Stimulated activated CD4-positive, alpha-beta T cell treated with anti-CD3 and anti-CD28 coated beads, Interleukin-1b, Interleukin-23, amount 100 ng/mL, for 48 hours (primary cell): Measurements from ENCODE around the gene S100PBP.

Experiments
- DNase-seq: peaks from one replicate; pipeline ENCODE4 v3.0.0-alpha.2; 2020

The S100PBP gene

DNA sequence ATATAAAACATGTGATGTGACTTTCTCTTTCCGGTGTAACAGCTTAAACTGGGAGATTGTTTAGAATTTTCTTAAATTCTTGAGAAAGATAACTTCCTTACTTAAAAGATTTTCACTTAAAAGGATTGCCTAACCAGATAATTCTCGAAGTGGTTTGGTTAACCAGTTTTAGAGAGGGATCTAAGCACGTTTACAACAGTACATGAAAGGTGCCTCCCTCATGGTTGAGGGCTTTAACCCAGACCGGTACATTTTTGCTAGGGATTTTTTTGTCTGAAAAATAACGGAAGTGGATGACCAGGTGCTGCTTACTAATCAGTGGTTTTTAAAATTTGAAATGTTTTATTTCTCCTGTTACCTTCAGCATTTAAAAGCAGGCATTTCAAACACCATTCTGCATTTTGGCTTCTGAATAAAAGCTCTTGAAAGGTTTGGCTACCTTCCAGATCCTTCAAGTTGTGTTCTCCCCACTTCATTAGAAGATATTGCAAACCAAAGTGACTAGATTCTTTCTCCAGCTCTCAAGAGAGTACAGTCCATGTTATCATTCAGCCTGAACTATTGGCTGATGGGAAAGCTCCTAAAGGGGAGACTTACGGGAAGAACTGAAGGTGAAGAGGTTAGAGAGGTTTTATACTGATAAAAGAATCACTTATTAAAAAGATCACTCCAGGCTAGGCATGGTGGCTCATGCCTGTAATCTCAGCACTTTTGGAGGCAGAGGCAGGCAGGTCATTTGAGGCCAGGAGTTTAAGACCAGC lies 12.8 kb downstream of the S100PBP start:
- DNase-seq: no peak

DNA sequence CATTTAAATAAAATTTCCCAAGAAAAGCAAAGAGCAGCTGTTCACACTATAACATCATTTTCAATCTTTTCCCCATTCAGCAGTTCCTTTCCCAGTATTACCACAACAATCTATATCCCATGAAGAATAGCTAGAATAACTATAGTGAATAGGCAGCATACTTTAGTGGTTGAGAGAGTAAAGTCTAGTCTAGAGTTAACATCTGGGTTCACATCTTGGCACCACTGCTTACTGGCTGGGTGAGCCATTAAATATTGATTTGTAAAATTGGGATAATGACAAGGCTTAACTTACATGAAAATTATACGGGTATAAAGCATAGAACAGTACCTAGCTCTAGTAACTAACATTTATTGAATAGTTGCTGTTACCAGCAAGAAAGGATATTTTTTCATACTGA lies 14.4 kb downstream of the S100PBP start:
- no peak for DNase-seq

DNA sequence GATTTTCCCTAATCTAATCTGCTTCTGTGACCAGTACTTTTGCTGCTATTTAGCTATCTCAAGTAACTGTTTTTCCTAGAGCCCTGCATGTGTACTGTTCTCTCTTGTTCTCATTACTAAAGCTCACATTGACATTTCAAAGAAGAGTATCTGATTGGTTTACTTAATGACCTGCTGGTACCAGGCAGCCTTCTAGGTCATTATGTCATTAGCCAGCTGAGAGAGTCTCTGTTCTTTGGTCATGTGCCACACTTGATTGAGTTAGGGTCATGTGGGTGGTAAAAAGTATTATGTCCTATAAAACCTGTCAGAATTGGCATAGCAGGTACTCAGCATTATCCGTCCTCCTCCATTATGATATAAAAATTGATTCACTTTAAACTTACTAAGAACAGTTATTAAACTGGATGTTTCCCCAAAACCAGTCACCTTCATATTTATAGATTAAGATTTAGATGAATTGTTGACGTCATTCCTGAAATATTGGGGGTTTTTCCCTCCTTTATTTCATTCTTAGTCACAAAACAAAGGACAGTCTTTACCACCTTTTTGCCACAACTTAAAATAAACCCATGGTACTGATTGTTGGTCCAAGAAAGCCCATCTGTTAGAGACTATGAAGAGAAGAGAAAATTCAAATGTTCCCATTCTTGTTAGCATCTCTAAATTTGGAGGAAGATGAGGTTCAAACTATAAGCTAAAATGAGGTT lies 31.1 kb downstream of the S100PBP start:
- no peak for DNase-seq

DNA sequence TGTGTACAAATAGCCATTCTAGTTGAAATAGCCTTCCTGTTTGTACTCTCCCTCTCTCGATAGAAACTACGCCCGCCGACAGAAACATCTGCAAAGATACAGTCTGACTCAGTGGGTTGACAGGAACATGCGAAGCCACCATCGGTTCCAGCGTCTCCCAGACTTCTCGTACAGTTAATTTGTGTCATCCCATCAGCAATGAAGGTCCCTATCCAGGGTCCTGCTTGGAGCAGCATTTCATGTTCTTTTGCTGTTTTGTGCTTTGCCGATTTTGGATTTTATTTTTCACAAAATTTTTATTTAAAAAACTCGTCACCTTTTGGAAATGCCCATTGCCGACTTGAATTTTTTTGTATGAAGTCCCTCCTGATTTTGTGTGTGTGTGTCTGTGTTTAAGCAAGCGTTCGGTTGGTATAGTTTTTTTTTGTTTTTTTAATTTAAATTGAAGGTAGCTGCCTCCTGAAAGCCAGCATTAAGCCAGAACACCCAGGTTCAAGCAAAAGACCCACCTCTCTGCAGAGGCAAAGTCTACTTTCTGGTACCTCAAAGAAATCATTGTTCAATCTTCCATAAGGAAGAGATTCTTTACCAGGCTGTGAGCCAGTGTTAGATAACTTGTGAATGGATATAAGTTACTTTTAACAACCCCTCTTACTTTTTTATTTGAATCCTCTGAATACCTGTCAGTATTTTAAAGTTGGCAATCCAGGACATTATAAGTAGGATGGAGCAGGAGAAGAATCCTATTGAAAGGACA lies 38.6 kb downstream of the S100PBP start:
- no peak for DNase-seq

DNA sequence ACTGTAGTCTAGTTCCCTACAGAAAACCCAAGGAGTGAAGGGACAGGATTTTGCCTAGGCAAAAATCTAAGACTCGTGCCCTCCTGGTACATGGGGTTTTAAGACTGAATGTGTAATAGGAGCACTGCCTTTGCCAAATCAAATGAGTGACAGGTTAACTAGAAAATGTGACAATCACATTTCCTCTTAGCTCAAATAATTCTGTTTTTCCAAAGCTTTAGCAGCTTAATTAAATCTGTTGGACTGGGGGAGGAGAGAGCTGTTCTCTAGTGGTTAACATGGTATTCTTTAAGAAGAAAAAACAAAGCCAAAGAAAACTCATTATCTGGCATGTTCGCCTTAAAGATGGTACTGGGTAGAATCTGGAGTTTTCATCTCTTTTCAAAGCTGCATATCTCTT lies 40.7 kb downstream of the S100PBP start:
- no peak for DNase-seq

DNA sequence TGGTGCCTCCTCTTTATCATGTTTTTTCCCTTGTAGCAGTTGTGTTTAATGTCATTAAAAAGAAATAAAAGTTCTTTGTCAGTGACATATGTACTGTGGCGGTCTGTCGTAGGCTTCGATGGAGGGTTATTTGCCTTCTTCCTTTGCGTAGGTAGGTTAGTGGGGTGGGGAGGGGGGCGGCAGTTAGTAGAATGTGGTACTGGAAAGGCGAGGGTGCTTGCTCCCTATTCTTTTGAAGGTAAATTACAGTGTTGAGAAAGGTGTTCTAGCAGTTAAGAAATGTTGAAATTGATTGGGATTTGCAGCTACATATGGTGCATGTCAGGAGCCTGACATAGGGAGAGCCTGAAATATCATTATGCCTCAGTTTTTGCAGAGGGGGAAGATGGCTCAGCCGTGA lies 41.3 kb downstream of the S100PBP start:
- DNase-seq: no peak

DNA sequence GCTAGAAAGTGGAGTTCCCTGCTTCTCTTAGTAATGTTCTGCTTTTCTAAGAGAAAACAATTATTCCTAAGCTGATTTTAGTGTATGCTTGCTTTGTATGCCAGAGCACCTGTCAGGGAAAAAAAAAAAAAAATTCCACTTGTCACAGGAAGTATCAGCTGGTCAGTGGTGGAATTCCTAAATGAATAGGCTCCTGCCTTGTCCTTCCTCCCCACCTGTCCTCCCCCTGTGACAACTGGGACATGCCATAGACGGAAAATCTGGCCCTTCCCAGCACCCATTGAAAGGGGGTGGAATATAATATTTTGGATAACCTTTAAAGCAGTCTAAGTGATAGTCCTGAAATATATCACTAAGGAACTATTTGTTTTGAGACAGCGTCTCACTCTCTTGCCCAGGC lies 42.5 kb downstream of the S100PBP start:
- DNase-seq: no peak

DNA sequence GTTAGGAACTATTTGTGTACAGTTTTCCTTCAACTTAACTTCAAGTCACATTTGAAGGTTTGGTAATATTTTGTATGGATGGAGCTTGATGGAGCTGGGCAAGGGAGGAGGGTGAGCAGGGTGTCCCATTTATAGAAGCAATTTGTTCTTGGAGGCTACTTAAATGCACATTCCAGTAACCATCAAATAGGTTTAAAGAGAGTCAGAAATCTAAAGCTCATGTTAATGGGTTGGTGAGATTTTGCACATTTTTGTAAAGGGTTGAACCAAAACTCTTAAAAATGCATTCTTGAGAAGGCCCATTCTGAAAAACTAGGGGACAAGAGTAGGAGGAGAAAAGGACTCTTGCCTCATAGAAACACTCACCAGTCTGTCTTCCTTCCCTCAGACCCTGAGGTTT lies 43.1 kb downstream of the S100PBP start:
- DNase-seq: no peak

DNA sequence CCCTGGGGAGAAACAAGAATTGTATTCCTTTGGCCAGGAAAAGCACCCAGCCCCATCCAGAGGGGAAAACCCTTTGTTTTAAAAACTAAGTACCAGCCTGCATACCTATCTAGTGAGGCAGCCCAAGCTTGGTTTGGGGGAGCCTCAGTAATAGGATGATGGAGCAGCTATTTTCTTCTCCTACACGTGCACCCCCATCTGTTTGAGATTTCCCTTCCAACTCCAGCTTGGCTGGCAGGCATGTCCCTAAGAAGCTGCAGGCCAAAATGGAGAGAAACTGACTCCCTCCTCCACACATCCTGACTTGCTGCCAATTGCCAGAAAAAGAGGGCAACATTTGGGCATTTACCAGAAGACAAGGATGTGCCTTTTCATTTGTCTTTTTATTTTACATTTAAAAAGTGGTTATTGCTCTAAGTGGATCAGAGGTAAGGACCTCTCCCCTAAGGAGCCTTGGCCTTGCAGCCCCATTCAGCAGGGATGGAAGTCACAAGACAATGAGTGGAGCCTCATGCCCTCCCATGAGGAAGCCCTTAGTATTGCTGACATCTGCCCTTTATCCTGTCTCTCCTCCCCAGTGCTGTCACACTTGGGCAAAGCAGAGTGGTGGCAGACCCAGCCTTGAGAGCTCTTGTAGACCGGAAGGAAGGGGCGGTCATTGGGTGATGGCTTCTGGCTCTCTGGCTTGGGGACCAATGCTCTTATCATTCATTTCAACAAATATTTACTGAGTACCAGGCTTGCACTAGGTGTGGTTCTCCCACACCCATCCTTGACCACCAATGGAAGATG lies 44.6 kb downstream of the S100PBP start:
- no peak for DNase-seq

DNA sequence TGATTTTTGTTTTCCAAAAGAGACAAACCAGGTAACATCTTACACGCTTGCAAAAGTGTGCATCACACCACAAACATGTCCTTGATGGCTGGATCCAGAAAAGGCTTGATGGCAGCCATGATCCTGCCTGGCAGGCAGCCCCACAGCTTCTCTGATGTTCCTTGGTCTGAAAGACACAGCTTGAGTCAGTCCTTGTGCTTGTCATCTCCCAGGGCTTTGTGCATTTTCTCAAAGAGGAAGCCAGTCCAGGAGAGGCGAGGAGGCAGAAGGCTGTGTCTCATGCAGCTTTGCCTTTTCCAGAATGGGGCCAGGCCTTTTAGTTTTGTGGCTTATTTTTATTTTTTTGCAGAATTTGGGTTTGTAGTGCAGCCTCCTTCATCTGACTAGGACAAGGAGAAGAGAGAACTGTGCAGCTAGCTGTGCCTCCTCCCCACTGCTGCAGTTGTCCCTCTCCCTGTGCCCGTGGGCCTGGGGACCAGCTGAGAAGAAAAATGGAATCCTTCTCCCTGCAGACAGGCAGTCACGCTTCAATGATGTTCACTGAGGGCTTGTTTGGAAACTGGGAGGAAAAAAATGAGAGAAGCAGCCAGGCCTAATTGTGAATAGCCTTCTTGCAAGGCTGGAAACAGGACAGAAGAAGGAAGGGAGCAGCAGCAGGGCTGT lies 45.9 kb downstream of the S100PBP start:
- no peak for DNase-seq

DNA sequence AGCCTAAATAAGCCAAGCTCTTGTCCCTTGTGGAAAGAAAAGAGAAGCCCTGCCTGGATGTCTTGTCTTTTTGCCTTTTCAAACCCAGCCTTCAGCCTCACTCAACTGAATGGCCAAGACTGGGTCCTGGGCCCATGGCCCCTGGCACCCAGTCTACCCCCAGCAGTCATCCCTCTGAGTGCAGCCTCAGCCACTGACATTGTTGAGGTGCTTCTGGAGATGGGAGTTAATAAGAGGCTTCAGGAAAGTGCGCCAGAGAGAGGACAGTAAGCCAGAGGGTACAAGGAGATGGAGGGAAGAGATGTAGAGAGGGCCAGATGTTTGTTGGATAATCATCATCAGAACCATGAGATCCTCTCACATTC lies 46.4 kb downstream of the S100PBP start:
- no peak for DNase-seq

DNA sequence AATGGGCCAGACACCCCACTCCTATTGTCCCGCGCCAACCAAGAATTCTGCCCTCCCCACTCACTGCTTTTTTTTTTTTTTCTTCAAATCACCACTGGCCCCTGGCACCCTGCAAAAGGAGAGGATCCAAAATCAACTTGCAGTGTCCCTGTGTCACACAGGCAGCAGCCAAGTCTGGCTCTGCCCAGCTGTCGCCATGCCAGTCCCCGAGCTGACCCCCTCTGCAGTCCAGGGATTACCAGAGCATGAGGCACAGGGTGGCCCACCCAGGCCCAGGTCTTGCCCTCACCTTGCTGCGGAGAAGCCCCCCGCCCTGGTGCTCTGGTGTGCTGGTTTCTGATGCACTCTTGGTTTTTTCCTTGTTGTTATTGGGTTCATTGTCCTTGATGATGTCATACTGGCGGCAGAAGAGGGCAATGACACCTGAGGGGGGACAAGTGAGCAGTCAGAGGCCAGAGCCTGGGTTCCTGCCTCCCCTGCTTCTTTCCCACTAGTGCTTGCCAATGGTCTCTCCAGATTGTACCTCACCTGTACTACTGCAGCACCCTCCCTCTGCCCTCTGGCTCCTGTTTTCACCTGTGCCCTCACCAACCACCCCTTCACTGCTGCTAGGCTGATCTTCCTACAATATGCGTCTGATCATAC lies 47.0 kb downstream of the S100PBP start:
- DNase-seq: no peak

DNA sequence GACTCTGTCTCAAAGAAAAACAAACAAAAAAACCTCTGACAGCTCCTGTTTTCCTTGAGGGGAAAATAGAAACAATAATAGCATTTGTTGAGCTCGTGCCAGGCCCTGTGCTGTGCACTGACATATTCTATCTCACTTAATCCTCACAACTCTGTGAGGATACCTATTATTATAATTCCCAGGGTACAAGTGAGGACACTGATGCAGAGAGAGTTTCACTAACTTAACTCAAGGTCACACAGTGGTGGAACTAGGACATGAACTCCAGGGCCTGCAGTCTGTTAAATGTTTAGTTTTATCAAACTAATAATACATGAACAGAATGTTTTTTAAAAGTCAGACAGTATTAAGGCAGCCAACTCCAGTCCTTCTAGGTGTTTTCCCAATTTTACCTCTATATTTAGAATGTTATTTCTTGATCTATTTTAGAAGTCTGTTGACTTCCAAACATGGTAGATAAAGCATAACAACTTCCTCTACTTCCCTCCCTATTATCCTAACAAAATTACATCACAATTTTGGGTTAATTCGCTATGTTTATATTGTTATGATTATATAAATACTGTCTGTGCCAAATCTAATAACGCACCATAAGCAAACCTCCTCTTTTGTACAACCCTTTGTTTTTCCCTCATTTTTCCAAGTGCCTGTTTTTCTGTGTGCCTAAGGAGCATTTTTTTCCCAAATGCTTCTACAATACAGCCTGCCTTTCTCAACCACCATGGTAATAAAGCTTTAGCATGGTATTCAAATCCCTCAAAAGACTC lies 48.4 kb downstream of the S100PBP start:
- no peak for DNase-seq

DNA sequence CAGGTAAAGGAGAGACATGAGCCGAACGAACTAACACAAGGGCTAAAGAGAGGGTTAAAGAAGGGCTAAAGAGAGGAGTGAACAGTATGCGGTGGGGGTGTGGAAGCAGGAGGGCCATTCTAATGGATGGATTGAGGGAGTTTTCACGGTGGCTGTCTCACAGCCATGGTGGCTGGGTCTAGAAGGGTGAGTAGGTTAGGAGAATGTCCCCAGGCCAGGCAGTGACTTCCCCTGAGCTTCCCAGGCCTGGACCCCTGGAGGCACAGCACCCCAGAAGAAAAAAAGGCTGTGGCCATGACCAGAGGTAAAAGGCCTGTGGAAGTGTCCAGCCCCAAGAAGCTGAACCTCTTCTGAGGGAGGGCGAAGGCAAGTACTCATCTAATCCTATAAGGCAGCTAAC lies 49.7 kb downstream of the S100PBP start:
- no peak for DNase-seq

DNA sequence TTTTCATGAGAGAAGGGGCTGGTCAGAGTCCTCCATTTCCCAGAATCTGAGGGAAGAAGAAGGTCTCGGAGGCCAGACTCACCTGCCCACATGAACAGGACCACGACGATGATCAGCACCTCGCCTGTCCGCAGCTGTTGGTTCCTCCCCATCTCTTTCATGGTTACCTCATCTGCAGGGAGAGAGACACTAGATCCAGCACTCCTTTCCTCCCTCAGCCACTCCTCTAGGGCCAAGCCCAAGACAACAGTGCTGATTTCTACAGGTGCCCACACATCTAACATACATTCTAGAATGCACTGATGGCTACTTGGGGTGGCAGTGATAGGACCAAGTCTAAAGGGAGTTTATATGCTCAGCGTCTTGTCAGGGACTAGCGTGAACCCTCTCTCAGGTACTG lies 50.2 kb downstream of the S100PBP start:
- no peak for DNase-seq

DNA sequence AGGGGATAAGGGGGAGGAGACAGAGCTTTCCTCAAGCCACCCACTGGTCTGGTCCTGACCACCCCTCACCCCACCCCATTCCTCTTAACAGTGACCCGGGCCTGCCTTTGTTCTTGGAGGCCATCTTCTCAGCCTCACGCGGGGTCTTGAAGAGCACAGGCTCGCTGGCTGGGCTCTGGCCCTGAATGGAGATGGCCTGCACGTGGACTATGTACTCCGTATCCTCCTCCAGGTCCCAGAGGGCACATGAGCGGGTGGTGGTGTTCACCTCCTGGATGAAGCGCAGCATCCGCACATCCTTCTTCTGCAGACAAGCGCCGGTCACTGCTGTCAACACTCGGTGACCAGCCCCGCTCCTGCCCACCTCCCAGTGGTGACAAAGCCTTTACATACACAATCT lies 50.6 kb downstream of the S100PBP start:
- DNase-seq: no peak

DNA sequence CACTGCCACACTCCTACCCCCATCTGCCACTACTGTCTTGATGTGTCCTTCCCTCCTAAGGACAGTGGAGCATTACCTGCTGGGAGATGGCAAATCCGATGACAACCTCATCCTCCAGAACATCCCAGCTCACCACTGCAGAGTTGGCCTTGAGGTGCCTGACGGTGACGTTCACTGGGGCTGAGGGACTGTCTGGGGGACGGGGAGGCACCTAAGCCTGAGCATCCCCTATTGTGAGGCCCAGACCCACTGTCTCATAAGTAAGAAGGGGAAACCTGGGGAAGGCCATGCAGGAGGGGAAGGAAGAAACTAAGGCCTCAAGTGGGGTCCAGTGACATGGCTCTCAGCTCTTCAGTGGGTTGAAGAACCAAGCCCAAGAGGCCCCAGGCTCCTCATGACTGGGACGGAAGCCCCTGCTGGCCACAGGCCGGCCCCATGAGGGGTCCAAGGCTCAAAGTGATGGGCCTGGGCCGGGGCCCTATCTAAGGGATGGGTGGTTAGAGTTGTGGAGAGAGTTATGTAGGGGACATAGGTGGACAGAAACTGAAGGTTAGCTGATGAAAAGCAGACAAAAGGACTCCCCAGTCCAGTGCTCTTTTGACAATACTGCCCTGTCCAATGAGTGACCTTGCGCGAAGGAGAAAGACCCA lies 51.5 kb downstream of the S100PBP start:
- no peak for DNase-seq

DNA sequence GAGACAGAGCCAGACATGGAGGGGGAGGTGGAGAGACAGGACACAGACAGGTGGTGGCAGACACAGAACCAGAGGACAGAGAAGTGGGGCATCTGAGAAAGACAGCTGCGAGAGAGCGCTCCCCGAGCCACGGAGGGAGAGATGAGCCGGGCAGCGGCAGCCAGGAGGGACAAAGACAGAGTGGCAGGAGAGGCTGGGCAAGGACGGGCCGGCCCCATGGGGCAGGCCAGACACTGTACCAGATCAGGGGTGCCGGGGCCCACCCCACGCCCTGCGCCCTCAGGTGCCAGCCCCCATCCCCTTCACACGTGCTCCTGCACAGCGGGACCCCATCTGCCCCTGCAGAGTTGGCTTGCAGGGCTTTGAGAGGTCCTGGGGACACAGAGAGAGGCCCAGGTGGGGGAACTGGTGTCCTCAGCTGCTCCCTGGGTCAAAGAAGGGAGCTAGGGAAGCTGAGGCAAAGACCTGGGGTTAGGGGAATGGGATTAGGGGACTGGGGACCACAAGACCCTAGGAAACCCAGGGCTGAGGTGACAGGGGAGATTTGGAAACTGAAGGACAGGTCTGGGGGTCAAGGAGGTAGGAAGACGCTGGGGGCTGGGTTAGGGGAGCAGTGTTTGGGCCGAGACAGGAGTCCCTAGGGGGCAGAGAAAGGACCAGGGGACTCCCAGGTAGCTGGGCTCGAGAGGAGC lies 52.6 kb downstream of the S100PBP start:
- DNase-seq: no peak

DNA sequence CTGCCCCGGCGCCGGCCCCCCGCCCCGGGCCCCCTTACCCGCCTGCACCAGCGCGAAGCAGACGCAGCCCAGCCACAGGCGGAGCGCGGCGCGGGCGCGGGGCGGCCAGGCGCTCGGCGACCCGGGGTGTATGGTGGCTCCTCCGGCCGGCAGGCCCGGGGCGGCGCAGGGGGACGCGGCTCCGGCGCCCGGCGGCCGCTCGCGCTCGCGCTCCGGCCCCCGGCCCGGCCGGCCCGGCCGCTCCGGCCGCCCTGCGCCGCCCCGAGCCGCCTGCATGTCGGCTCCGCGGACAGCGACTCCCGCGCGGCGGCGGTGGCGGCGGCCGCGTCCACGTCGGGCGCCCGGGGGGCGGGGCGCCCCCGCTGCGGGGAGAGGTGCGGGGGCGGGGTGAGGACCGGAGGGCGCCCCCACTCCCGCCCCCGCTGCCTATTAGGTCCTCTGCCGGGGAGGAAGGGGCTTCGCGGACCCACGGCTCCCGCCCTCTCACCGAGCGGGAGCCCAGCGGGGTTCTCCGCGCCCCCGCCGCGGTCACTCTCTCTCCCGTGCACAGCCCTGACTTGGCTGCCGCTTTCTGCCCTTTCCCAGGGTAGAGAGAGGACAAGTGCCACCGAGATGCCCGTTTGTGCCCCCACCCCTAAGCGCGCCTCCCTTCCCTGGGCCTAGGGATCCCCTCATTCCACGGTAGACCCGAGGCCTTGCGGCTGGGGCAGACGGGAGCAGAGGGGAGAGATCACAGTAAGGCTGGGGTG lies 53.3 kb downstream of the S100PBP start, which contains the start of gene FNDC5:
FNDC5 (minus strand) TSS at position 298 of the 749 bp plus-strand sequence.
- DNase-seq: no peak
